Endothelial cell of umbilical vein (primary cell): ENCODE measurements around the gene SLC8A1.

Experiments
- CTCF ChIP-seq, 2 donors: IDR thresholded peaks; 1 replicate in 1 of 2; 2 replicates in 1 of 2; pipeline ENCODE4 v1.5.1; 2011; ENCODE audit warnings: low read length in 2 of 2, mild to moderate bottlenecking in 2 of 2, moderate library complexity in 2 of 2, control low read depth in 1 of 2, inconsistent platforms in 1 of 2, low read depth in 1 of 2; ENCODE audit not compliant: insufficient read depth in 1 of 2; ENCODE audit errors: extremely low read depth in 1 of 2
- EZH2 ChIP-seq: IDR thresholded peaks from 2 replicates; pipeline ENCODE4 v1.6.1; 2012; ENCODE audit warnings: borderline replicate concordance, low read depth, mild to moderate bottlenecking, moderate library complexity, low read length, inconsistent platforms; ENCODE audit not compliant: severe bottlenecking
- FOS ChIP-seq: IDR thresholded peaks from 2 replicates; pipeline ENCODE4 v1.6.1; 2011; ENCODE audit warnings: mild to moderate bottlenecking, low read length, moderate library complexity, borderline replicate concordance; ENCODE audit not compliant: insufficient read depth
- JUN ChIP-seq: IDR thresholded peaks from 2 replicates; pipeline ENCODE4 v1.6.1; 2011; ENCODE audit warnings: borderline replicate concordance, low read depth; ENCODE audit not compliant: insufficient read length, insufficient read depth
- MAX ChIP-seq: IDR thresholded peaks from 2 replicates; pipeline ENCODE4 v1.6.1; 2011; ENCODE audit not compliant: insufficient read depth, insufficient read length
- MYC ChIP-seq: IDR thresholded peaks from one replicate; pipeline ENCODE4 v1.6.1; 2011; ENCODE audit warnings: mild to moderate bottlenecking, low read depth, low read length
- POLR2A ChIP-seq: IDR thresholded peaks from 2 replicates; pipeline ENCODE4 v1.6.1; 2012; ENCODE audit warnings: low read depth, mild to moderate bottlenecking, control low read depth, low read length
- POLR2AphosphoS5 ChIP-seq: IDR thresholded peaks from 2 replicates; pipeline ENCODE4 v1.6.1; 2012; ENCODE audit warnings: low read depth, mild to moderate bottlenecking, control low read depth, low read length, moderate library complexity; ENCODE audit not compliant: insufficient read depth

- no peak for TF ChIP-seq CTCF (IDR thresholded peaks at IDR 0.05; ENCODE audit: extremely low read depth in 1 of 2, insufficient read depth in 1 of 2, low read depth in 1 of 2, low read length in 2 of 2)
- TF ChIP-seq POLR2AphosphoS5 = no peak
- TF ChIP-seq POLR2A = no peak
- TF ChIP-seq MYC = no peak
- no peak for TF ChIP-seq FOS
- no peak for TF ChIP-seq EZH2
- TF ChIP-seq MAX = no peak
- no peak for TF ChIP-seq JUN
Measured at GRCh38 chr2:40227210-40227609, 224.7 kb downstream of the SLC8A1 start.
